GM12878 (cell line): ENCODE data around the gene SIX5. TPM values are rescaled to one million over a fixed set of nuclear protein-coding genes. Genes with fewer than 3 reads are reported as not detected.
A peak's percentile ranks its signal among the peaks of the same experiment; 100 is the strongest.

ENCODE experiments used
- ATAC-seq: fragments of 200-7000 bp; cut with Tn5 transposase; 3 replicates; pipeline ENCODE4 v1.9.1; 2020; ENCODE audit warnings: mild to moderate bottlenecking, moderate library complexity
- BruUV-seq: library from RNA; stranded (reverse); fragments of 400-500 nt; replicated peaks from 2 replicates; lab custom pipeline; 2021; lab: Mats Ljungman, UMichigan
- CTCF ChIA-PET: fragments of 300-600 bp; sonication (Branson Sonifier 250); formaldehyde crosslinking; extraction: SDS; loops from one replicate; lab custom pipeline; 2021; ENCODE audit warnings: inconsistent platforms; lab: Yijun Ruan, JAX
- POLR2A ChIA-PET: fragments of 350-600 bp; formaldehyde crosslinking; extraction: SDS; loops from one replicate; lab custom pipeline; 2021; ENCODE audit warnings: inconsistent platforms; lab: Charles Lee
- RAD21 ChIA-PET: fragments of 300-600 bp; sonication (Branson Sonifier 250); formaldehyde crosslinking; loops from one replicate; lab custom pipeline; 2023; ENCODE audit warnings: antibody characterized with exemption; ENCODE audit not compliant: unreplicated experiment; lab: Charles Lee
- SMC1A ChIA-PET: fragments of 300-600 bp; sonication (Branson Sonifier 250); formaldehyde crosslinking; loops from one replicate; lab custom pipeline; 2023; ENCODE audit not compliant: unreplicated experiment, uncharacterized antibody; lab: Charles Lee
- DNase-seq: peaks from one replicate; pipeline ENCODE4 v3.0.0-alpha.2; 2011; ENCODE audit warnings: low read depth, low spot score
- FAIRE-seq: peaks from 3 replicates; lab custom pipeline; 2011; peaks lifted over from hg19 to GRCh38; lab: Jason Lieb, UNC
- H2AFZ ChIP-seq: 2 replicates; pipeline ENCODE4 v1.6.0; 2011; ENCODE audit warnings: low read depth, low read length, control low read depth; ENCODE audit not compliant: control insufficient read depth
- H3K27ac ChIP-seq: 2 replicates; pipeline ENCODE4 v1.5.1; 2011; ENCODE audit warnings: control low read depth; ENCODE audit not compliant: control insufficient read depth, insufficient read depth
- H3K27me3 ChIP-seq, 2 experiments: replicated peaks in 1 of 2; 2 replicates each; pipeline versions ENCODE4 v1.6.0 to v1.6.1; 2011; ENCODE audit warnings: low read length in 1 of 2; ENCODE audit not compliant: control insufficient read depth in 2 of 2, insufficient read depth in 2 of 2
- H3K36me3 ChIP-seq, 2 experiments: 2 replicates each; pipeline ENCODE4 v1.5.1; 2011; ENCODE audit warnings: low read length in 1 of 2; ENCODE audit not compliant: control insufficient read depth in 2 of 2, insufficient read depth in 2 of 2
- H3K4me1 ChIP-seq: 2 replicates; pipeline ENCODE4 v1.6.1; 2011; ENCODE audit warnings: mild to moderate bottlenecking, low read length, moderate library complexity, mixed read lengths; ENCODE audit not compliant: control insufficient read depth, insufficient read depth
- H3K4me2 ChIP-seq: 2 replicates; pipeline ENCODE4 v1.6.0; 2011; ENCODE audit warnings: control low read depth; ENCODE audit not compliant: control insufficient read depth, insufficient read depth
- H3K4me3 ChIP-seq: fragments of 200-600 bp; sonication (generic); 2 replicates; pipeline ENCODE4 v1.5.1; 2016
- H3K79me2 ChIP-seq: 2 replicates; pipeline ENCODE4 v1.6.0; 2011; ENCODE audit warnings: low read length; ENCODE audit not compliant: control insufficient read depth, insufficient read depth
- H3K9ac ChIP-seq: 2 replicates; pipeline ENCODE4 v1.8.0; 2011; ENCODE audit warnings: low read length, control low read depth, mixed read lengths; ENCODE audit not compliant: control insufficient read depth, insufficient read depth
- H3K9me3 ChIP-seq: replicated peaks from 3 replicates; pipeline ENCODE4 v1.5.1; 2011; ENCODE audit warnings: mild to moderate bottlenecking, low read length; ENCODE audit not compliant: control insufficient read depth, insufficient read depth
- H4K20me1 ChIP-seq: 2 replicates; pipeline ENCODE4 v1.6.0; 2011; ENCODE audit not compliant: control insufficient read depth, insufficient read depth
- ATF7 ChIP-seq: fragments of 450-650 bp; IDR thresholded peaks from 2 replicates; pipeline ENCODE4 v1.6.1; 2016; ENCODE audit warnings: low read depth, mild to moderate bottlenecking
- HCFC1 ChIP-seq: fragments of 150-350 bp; IDR thresholded peaks from 2 replicates; pipeline ENCODE4 v1.6.1; 2014; ENCODE audit warnings: low read length
- POLR2A ChIP-seq: IDR thresholded peaks from 2 replicates; pipeline ENCODE4 v1.6.1; 2011; ENCODE audit warnings: low read depth, mild to moderate bottlenecking, low read length
- WGBS: methylation state at CpG from one replicate; pipeline ENCODE4 v1.1.6; 2016; ENCODE audit warnings: low lambda C conversion rate; ENCODE audit not compliant: insufficient replicate concordance, insufficient coverage; ENCODE audit errors: missing lambda C conversion rate; 5-methylcytosine and 5-hydroxymethylcytosine counted together
- in situ Hi-C: fragments of 300-500 bp; cut with MboI; formaldehyde crosslinking; loops from 9 replicates; pipeline ENCODE4 v1.14.3; 2018; ENCODE audit warnings: mixed read lengths
- intact Hi-C: fragments of 100-400 bp; cut with micrococcal nuclease; formaldehyde crosslinking; loops from one replicate; pipeline ENCODE4 v1.14.2; 2022; ENCODE audit not compliant: unreplicated experiment
- polyA plus RNA-seq, 11 experiments: library from polyadenylated mRNA; depleted of rRNA in 4 of 11; unstranded in 6 of 11; stranded (reverse) in 5 of 11; fragments of >200 nt; fragmentation: Nextera tagmentation in 4 of 11; fragmentation: Illumina TruSeq in 1 of 11; extraction: Ambion mirVana in 4 of 11; extraction: Trizol in 1 of 11; gene quantifications; 1 replicate in 1 of 11; 2 replicates in 10 of 11; pipeline versions ENCODE4 v1.2.1 to v1.2.3, GENCODE V29; 2011 to 2016; ENCODE audit warnings: inconsistent platforms in 2 of 11, missing spikeins in 2 of 11, low read depth in 1 of 11
- total RNA-seq, 4 experiments: library from RNA; depleted of rRNA in 3 of 4; stranded (reverse); fragments of >200 nt in 3 of 4; fragmentation: Illumina TruSeq in 1 of 4; extraction: Trizol in 1 of 4; gene quantifications; 2 replicates each; pipeline versions ENCODE4 v1.2.1 to v1.2.3, GENCODE V29; 2013 to 2021

Gene SIX5
- total and polyA plus RNA-seq, 10 of the 15 experiments (the other 5 are each of a cell fraction or from before 2014, with no cell fraction given) = 1.9 to 10.5 (median 3.0) TPM; not detected in 2

DNA sequence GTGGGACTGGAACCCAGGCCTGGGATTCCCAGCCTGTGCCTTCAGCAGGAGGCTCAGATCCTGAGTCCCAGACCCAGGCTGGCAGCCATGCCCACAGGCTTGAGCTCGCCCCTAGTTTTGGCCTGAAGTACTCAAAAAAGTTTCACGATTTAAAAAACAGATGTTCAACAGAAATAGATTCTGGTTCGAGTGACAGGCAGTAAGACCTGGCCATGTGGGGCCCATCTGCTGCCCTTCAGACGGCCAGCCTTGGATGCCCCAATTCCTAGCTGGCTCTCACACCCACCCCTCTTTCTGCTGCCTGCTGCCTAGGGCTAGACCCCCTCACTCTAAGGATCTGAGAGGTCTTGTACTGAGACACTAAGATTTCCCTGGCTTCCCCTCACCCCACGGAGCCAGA, 16.0 kb upstream of the SIX5 start:
- Histone ChIP-seq H3K4me1 (no peaks in the 10 kb centered on the region; the same call in 1 of the 2 replicates), H2AFZ (no peak overlapping the region), H3K4me3 (no peak overlapping the region), H3K79me2 (no peaks in the 10 kb centered on the region), H3K36me3 (peaks cover 2 to 12% of the 10 kb centered on the region in 2 experiments; a peak in 3 of 4 replicates), H3K27ac (no peak overlapping the region), H4K20me1 (no peaks in the 10 kb centered on the region), H3K9ac (no peak overlapping the region), H3K9me3 (no peaks in the 10 kb centered on the region), H3K4me2 (no peak overlapping the region), H3K27me3 (no peaks in the 10 kb centered on the region)
- FAIRE-seq = no peak
- ATAC-seq = no peak
- no TSS peak for BruUV-seq
- ChIA-PET POLR2A (no interaction called here), RAD21 (no interaction called here), CTCF (no interaction called here), SMC1A (no interaction called here)
- intact Hi-C loops = no loop called here
- DNase-seq = no peak
- in situ Hi-C loops = no loop called here
- 0 out of 2 replicates have a peak, but pooled peaks have one; percentile 9 for TF ChIP-seq POLR2A
- no peak for TF ChIP-seq ATF7
- 71% methylated on average over 5 of the region's 5 CpGs for WGBS

DNA sequence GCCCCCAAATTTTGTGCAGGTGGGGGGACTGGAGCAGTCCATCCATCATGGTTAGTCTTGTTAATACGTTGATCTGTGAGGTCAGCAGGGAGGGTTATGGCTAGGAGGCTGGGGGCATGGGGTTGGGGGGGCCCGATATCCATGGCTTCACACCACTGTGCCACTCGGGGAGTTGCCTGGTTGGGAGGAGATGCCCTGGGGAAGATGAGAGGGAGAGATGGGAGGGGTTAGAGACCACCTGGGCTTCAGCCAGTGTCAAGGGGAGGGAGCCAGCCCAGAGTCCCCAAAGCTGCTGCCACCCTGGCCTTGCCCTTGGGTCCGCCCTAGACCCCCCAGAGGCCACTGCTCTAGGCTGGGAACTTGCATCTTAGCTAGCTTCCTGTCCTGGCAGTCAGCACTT, 15.0 kb upstream of the SIX5 start:
- no peak for TF ChIP-seq HCFC1
- Histone ChIP-seq H4K20me1 (no peaks in the 10 kb centered on the region), H3K27me3 (no peaks in the 10 kb centered on the region), H3K9ac (no peak overlapping the region), H3K4me3 (no peak overlapping the region), H3K4me2 (no peak overlapping the region), H3K79me2 (no peaks in the 10 kb centered on the region), H3K27ac (no peak overlapping the region), H3K4me1 (peaks cover 6% of the 10 kb centered on the region), H3K9me3 (no peaks in the 10 kb centered on the region), H3K36me3 (peaks cover 2 to 7% of the 10 kb centered on the region in 2 experiments; a peak in 3 of 4 replicates), H2AFZ (no peak overlapping the region)
- ChIA-PET POLR2A (interaction anchor here (0.5 kb wide), 1 partner anchor 33 kb away, joined by 4 read pairs; no protein-coding TSS in a partner anchor), RAD21 (no interaction called here), CTCF (no interaction called here), SMC1A (no interaction called here)
- DNase-seq = no peak
- 85% methylated on average over 4 of the region's 4 CpGs for WGBS
- ATAC-seq = no peak
- no peak for FAIRE-seq
- intact Hi-C loops = no loop called here
- in situ Hi-C loops = no loop called here
- no TSS peak for BruUV-seq
